GM18498 (cell line): Measurements from ENCODE around the gene ACMSD.
"Not testable (repeated sequence)": the region's sequence is repeated elsewhere in the genome, so short reads cannot be mapped to it uniquely, and the experiment has no call there.

Experiments
- ATAC-seq: cut with Tn5 transposase; IDR thresholded peaks from one replicate; pipeline ENCODE4 v1.9.1; 2021; ENCODE audit warnings: mild to moderate bottlenecking, moderate library complexity; ENCODE audit not compliant: unreplicated experiment

ACMSD gene

GRCh38 chr2:134903701-134904100, 65.3 kb downstream of the ACMSD start:
- ATAC-seq = not testable (repeated sequence)

- ATAC-seq = no peak
Observed at GRCh38 chr2:134905168-134905567, 66.8 kb downstream of the ACMSD start.

GRCh38 chr2:134906726-134907125, 68.3 kb downstream of the ACMSD start:
- no peak for ATAC-seq

- not testable (repeated sequence) for ATAC-seq
Observed at GRCh38 chr2:134907441-134908116, 69.2 kb downstream of the ACMSD start.

GRCh38 chr2:134910763-134911399, 72.5 kb downstream of the ACMSD start:
- ATAC-seq = no peak

GRCh38 chr2:134911400-134911785, 73.0 kb downstream of the ACMSD start:
- ATAC-seq = no peak

GRCh38 chr2:134912361-134912760, 73.9 kb downstream of the ACMSD start:
- no peak for ATAC-seq

GRCh38 chr2:134917360-134917865, 79.0 kb downstream of the ACMSD start:
- ATAC-seq = peak; percentile 1

- ATAC-seq = peak; percentile 78
Observed at GRCh38 chr2:134917888-134918525, 79.6 kb downstream of the ACMSD start.

- ATAC-seq = peak; percentile 81
Observed at GRCh38 chr2:134918526-134919340, 80.3 kb downstream of the ACMSD start, which contains the start of gene CCNT2. Gene CCNT2, plus strand, starts transcription at chr2:134918822. Its CDS starts 33 bp downstream, at chr2:134918855.

- ATAC-seq = no peak
Observed at GRCh38 chr2:134919341-134920210, 81.2 kb downstream of the ACMSD start.

- no peak for ATAC-seq
Observed at GRCh38 chr2:134924912-134925311, 86.5 kb downstream of the ACMSD start.

GRCh38 chr2:134926231-134926931, 88.0 kb downstream of the ACMSD start:
- ATAC-seq = no peak

GRCh38 chr2:134927195-134927594, 88.8 kb downstream of the ACMSD start:
- no peak for ATAC-seq

GRCh38 chr2:134932864-134933526, 94.6 kb downstream of the ACMSD start:
- ATAC-seq = no peak

- ATAC-seq = no peak
Observed at GRCh38 chr2:134933732-134934131, 95.3 kb downstream of the ACMSD start.

GRCh38 chr2:134934150-134934549, 95.7 kb downstream of the ACMSD start:
- ATAC-seq = no peak

- no peak for ATAC-seq
Observed at GRCh38 chr2:134934641-134935040, 96.2 kb downstream of the ACMSD start.

- ATAC-seq = no peak
Observed at GRCh38 chr2:134936691-134937090, 98.3 kb downstream of the ACMSD start.
